ENCODE results near the gene TRHDE.
"Not testable (repeated sequence)": the region's sequence is repeated elsewhere in the genome, so short reads cannot be mapped to it uniquely, and the experiment has no call there.

The TRHDE gene

DNA sequence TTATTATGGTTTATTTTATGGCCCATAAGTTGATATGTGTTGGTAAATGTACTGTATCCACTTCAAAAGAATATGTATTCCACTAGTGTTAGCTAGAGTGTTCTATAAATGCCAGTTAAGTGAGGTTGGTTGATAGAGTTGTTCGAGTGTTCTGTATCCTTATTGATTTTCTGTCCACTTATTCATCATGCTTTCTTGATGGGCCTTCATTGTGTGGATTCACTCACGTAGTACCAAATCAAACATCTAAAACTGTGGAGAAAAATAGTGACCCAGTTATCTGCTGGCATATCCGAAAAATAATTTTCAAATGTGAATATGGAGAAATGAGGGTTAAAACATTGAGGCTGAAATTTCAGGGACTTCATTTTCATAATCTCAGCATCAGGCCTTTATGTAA is 230.4 kb downstream of the TRHDE start:
- H3K79me2 ChIP-seq (ENCODE audit: control insufficient read depth, insufficient read depth, low read length, unreplicated experiment), result no peaks in the 10 kb centered on the region
- no peak overlapping the region for H2AFZ ChIP-seq (ENCODE audit: low read length, unreplicated experiment)
- no peak overlapping the region for H3K27ac ChIP-seq (ENCODE audit: low read depth, low read length)
- no peaks in the 10 kb centered on the region for H3K4me1 ChIP-seq (ENCODE audit: control insufficient read depth, insufficient read depth, low read length, unreplicated experiment)
- H3K27me3 ChIP-seq (ENCODE audit: insufficient read depth, low read length), result no peaks in the 10 kb centered on the region
- no peaks in the 10 kb centered on the region for H3K36me3 ChIP-seq (ENCODE audit: insufficient read depth, low read length)
- no peak overlapping the region for H3K4me3 ChIP-seq (ENCODE audit: low read depth, low read length)

DNA sequence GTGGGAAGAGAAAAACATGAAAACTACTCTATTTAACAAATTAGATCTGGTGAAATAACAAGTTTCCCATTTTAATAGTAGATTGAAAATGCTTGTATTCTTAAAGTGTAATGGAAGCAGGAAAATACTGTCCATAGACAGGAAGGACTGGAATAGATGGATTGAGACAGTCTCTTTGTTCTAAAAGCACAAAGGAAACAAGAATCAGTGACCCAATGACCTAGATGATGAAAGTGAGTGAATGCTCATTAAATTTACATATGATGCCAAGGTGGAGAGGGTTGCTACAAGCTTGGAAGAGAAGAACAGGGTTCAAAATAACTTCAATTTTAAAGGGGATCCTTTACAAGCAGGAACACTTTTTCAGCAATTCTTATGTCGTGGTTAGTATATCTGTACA is 233.1 kb downstream of the TRHDE start:
- Histone ChIP-seq H3K27ac (ENCODE audit: low read depth, low read length) (no peak overlapping the region), H3K27me3 (ENCODE audit: insufficient read depth, low read length) (no peaks in the 10 kb centered on the region), H2AFZ (ENCODE audit: low read length, unreplicated experiment) (no peak overlapping the region), H3K4me1 (ENCODE audit: control insufficient read depth, insufficient read depth, low read length, unreplicated experiment) (no peaks in the 10 kb centered on the region), H3K36me3 (ENCODE audit: insufficient read depth, low read length) (no peaks in the 10 kb centered on the region), H3K79me2 (ENCODE audit: control insufficient read depth, insufficient read depth, low read length, unreplicated experiment) (no peaks in the 10 kb centered on the region), H3K4me3 (ENCODE audit: low read depth, low read length) (no peak overlapping the region)

DNA sequence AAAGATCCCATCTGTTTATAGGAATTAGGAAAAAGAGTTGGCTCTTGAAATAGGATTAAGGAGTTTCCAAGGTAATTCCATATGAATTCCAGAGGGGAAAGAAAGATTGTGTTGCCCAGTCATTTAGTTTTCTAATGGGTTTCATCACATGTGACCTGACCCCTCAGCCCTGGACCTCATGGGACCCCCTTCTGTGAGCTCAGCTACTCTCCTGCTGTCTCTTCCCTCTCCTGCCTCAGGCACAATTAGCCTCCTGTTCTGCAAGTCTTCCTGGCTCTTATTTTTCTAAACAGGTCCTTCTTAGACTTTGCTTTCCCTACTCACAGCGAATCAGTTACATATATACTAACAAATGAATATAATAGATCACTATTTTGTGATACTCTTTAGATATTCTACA is 237.7 kb downstream of the TRHDE start:
- H3K27me3 ChIP-seq (ENCODE audit: insufficient read depth, low read length), result no peaks in the 10 kb centered on the region
- H2AFZ ChIP-seq (ENCODE audit: low read length, unreplicated experiment), result no peak overlapping the region
- no peaks in the 10 kb centered on the region for H3K36me3 ChIP-seq (ENCODE audit: insufficient read depth, low read length)
- no peak overlapping the region for H3K27ac ChIP-seq (ENCODE audit: low read depth, low read length)
- no peak overlapping the region for H3K4me3 ChIP-seq (ENCODE audit: low read depth, low read length)
- no peaks in the 10 kb centered on the region for H3K4me1 ChIP-seq (ENCODE audit: control insufficient read depth, insufficient read depth, low read length, unreplicated experiment)
- H3K79me2 ChIP-seq (ENCODE audit: control insufficient read depth, insufficient read depth, low read length, unreplicated experiment), result no peaks in the 10 kb centered on the region

DNA sequence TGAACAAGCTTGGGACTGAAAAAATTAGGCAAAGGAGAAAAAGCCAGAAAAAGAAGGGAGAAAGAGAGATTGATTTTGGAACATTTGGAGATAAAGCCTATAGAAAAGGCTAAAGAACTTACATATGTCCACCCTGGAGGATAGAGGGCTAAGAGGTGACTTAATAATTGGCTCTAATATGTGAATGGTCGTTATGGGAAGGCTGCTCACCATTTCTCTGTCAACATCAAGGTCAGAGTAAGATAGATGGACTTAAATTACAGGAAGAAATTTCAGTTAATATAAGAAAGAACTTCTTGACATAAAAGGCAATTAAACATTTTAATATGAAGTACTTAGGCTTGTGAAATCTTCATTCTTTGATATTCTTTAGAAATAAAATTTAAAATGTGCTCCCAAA is 238.6 kb downstream of the TRHDE start:
- no peak overlapping the region for H3K4me3 ChIP-seq (ENCODE audit: low read depth, low read length)
- H3K27me3 ChIP-seq (ENCODE audit: insufficient read depth, low read length), result no peaks in the 10 kb centered on the region
- no peaks in the 10 kb centered on the region for H3K36me3 ChIP-seq (ENCODE audit: insufficient read depth, low read length)
- no peak overlapping the region for H3K27ac ChIP-seq (ENCODE audit: low read depth, low read length)
- no peaks in the 10 kb centered on the region for H3K4me1 ChIP-seq (ENCODE audit: control insufficient read depth, insufficient read depth, low read length, unreplicated experiment)
- no peaks in the 10 kb centered on the region for H3K79me2 ChIP-seq (ENCODE audit: control insufficient read depth, insufficient read depth, low read length, unreplicated experiment)
- H2AFZ ChIP-seq (ENCODE audit: low read length, unreplicated experiment), result no peak overlapping the region

DNA sequence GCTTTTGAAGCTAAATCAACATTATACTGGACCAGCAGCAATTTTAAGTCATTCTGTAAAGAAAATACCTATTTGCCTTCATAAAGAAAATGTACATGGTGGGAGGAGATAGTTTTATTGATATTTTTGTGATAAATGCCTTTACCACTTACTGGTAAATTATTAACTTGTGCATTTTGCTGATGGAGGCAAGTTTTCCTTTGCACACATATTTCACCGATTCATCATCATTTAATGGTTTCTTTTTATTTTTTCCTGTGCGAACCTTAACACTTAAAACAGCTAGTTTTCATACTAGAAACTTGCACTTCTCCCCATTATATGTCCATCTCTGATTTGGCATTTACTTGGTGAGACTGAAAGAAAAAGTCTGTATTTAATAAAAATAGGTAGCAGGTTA is 239.3 kb downstream of the TRHDE start:
- H3K4me3 ChIP-seq (ENCODE audit: low read depth, low read length), result no peak overlapping the region
- H3K27me3 ChIP-seq (ENCODE audit: insufficient read depth, low read length), result no peaks in the 10 kb centered on the region
- H2AFZ ChIP-seq (ENCODE audit: low read length, unreplicated experiment), result no peak overlapping the region
- H3K36me3 ChIP-seq (ENCODE audit: insufficient read depth, low read length), result no peaks in the 10 kb centered on the region
- H3K27ac ChIP-seq (ENCODE audit: low read depth, low read length), result no peak overlapping the region
- no peaks in the 10 kb centered on the region for H3K79me2 ChIP-seq (ENCODE audit: control insufficient read depth, insufficient read depth, low read length, unreplicated experiment)
- H3K4me1 ChIP-seq (ENCODE audit: control insufficient read depth, insufficient read depth, low read length, unreplicated experiment), result no peaks in the 10 kb centered on the region

DNA sequence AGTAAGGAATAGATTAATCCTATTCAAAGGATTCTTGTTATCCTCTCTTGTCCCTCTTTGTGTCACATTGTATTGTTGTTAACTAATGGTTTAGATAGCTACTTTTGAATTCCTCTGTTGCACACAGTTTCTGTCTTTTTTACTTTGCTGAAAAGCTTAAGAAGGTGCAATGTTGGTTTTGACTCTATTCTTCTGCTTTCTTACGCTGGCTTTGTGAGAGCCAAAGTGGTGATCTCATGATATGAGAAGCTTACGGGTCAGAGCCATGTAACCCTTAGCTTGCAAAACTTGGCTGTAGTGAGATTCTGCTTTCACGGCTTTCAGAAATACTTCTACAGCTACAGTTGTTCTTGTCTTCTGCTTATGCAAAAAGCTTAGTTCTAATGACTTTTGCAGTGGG is 239.7 kb downstream of the TRHDE start:
- H3K27ac ChIP-seq (ENCODE audit: low read depth, low read length), result no peak overlapping the region
- no peaks in the 10 kb centered on the region for H3K79me2 ChIP-seq (ENCODE audit: control insufficient read depth, insufficient read depth, low read length, unreplicated experiment)
- no peak overlapping the region for H2AFZ ChIP-seq (ENCODE audit: low read length, unreplicated experiment)

DNA sequence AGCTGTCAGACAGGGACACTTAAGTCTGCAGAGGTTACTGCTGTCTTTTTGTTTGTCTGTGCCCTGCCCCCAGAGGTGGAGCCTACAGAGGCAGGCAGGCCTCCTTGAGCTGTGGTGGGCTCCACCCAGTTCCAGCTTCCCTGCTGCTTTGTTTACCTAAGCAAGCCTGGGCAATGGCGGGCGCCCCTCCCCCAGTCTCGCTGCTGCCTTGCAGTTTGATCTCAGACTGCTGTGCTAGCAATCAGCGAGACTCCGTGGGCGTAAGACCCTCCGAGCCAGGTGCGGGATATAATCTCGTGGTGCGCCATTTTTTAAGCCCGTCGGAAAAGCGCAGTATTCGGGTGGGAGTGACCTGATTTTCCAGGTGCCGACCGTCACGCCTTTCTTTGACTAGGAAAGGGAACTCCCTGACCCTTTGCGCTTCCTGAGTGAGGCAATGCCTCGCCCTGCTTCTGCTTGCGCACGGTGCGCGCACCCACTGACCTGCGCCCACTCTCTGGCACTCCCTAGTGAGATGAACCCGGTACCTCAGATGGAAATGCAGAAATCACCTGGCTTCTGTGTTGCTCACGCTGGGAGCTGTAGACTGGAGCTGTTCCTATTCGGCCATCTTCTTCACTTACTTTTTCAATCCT is 248.0 kb downstream of the TRHDE start:
- not testable (repeated sequence) for H3K4me3 ChIP-seq (ENCODE audit: low read depth, low read length); H3K27me3 ChIP-seq (ENCODE audit: insufficient read depth, low read length); H3K36me3 ChIP-seq (ENCODE audit: insufficient read depth, low read length); H3K4me1 ChIP-seq (ENCODE audit: control insufficient read depth, insufficient read depth, low read length, unreplicated experiment); H3K79me2 ChIP-seq (ENCODE audit: control insufficient read depth, insufficient read depth, low read length, unreplicated experiment); H2AFZ ChIP-seq (ENCODE audit: low read length, unreplicated experiment); H3K27ac ChIP-seq (ENCODE audit: low read depth, low read length)

More for the DNA sequence above, 239.7 kb downstream of the TRHDE start:
- no peaks in the 10 kb centered on the region for H3K27me3 ChIP-seq (ENCODE audit: insufficient read depth, low read length)
- H3K36me3 ChIP-seq (ENCODE audit: insufficient read depth, low read length), result no peaks in the 10 kb centered on the region
- no peak overlapping the region for H3K4me3 ChIP-seq (ENCODE audit: low read depth, low read length)
- no peaks in the 10 kb centered on the region for H3K4me1 ChIP-seq (ENCODE audit: control insufficient read depth, insufficient read depth, low read length, unreplicated experiment)

DNA sequence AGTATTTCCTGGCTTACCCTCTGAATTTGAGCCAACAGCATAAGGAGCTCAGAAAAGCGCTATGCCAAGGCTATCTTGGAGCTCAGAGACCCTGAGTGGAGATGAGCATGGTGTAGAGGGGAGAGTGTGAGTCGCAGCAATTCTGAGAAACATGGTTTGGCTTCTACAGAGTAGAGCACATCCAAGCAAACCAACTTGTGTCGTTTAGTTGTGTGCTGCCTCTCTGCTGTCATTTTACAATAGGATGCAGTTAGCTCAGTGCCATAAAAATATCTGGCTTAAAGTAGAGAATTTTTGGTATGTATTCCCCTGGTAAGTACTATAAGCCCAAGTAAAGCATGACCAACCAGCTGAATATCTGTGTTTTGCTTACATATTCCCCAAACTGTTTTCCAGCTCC is 249.2 kb downstream of the TRHDE start:
- no peaks in the 10 kb centered on the region for H3K79me2 ChIP-seq (ENCODE audit: control insufficient read depth, insufficient read depth, low read length, unreplicated experiment)
- H3K4me3 ChIP-seq (ENCODE audit: low read depth, low read length), result no peak overlapping the region
- no peaks in the 10 kb centered on the region for H3K36me3 ChIP-seq (ENCODE audit: insufficient read depth, low read length)
- H2AFZ ChIP-seq (ENCODE audit: low read length, unreplicated experiment), result no peak overlapping the region
- no peak overlapping the region for H3K27ac ChIP-seq (ENCODE audit: low read depth, low read length)
- H3K4me1 ChIP-seq (ENCODE audit: control insufficient read depth, insufficient read depth, low read length, unreplicated experiment), result no peaks in the 10 kb centered on the region
- H3K27me3 ChIP-seq (ENCODE audit: insufficient read depth, low read length), result no peaks in the 10 kb centered on the region

DNA sequence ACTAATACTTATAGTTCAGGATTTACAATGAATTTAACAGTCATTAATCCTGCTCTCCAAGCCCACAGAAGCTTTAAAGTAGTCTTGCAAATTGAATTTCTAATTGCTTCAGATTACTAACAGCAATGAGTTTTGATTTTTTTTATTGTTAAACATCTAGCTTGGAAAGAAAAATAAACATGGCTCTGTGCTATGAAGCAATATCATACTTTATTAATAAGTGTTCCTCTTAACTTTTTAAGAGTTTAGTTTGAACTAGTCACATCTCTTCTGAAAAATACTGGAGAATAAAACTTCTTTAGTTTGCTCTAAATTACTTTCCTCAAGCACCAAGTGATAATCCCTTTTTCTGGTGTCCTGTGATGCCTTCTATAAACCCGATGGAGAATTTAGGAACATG is 250.2 kb downstream of the TRHDE start:
- H3K36me3 ChIP-seq (ENCODE audit: insufficient read depth, low read length), result no peaks in the 10 kb centered on the region
- H3K4me1 ChIP-seq (ENCODE audit: control insufficient read depth, insufficient read depth, low read length, unreplicated experiment), result no peaks in the 10 kb centered on the region
- H3K27me3 ChIP-seq (ENCODE audit: insufficient read depth, low read length), result no peaks in the 10 kb centered on the region
- no peaks in the 10 kb centered on the region for H3K79me2 ChIP-seq (ENCODE audit: control insufficient read depth, insufficient read depth, low read length, unreplicated experiment)
- H3K27ac ChIP-seq (ENCODE audit: low read depth, low read length), result no peak overlapping the region
- H2AFZ ChIP-seq (ENCODE audit: low read length, unreplicated experiment), result no peak overlapping the region
- H3K4me3 ChIP-seq (ENCODE audit: low read depth, low read length), result no peak overlapping the region

DNA sequence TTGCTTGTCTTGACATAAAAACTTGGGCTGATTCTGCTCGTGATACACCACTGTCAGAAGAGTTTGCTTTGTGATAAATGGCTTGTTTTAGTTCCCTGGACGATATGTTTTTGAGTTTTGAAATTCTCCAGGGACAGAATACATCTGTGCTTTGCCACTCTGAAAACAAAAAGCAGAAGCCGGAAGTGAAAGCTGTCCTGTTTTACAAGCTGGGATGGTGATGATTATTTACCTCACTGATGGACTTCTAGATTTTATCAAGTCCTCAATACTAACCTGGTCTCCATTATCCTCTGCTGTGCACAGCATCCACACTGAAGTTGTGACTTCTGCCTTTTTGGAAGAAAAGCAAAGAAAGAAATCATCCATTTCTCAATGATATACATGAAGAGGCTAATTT is 251.6 kb downstream of the TRHDE start:
- Histone ChIP-seq H3K79me2 (ENCODE audit: control insufficient read depth, insufficient read depth, low read length, unreplicated experiment) (no peaks in the 10 kb centered on the region), H3K4me1 (ENCODE audit: control insufficient read depth, insufficient read depth, low read length, unreplicated experiment) (no peaks in the 10 kb centered on the region), H3K4me3 (ENCODE audit: low read depth, low read length) (no peak overlapping the region), H2AFZ (ENCODE audit: low read length, unreplicated experiment) (no peak overlapping the region), H3K27me3 (ENCODE audit: insufficient read depth, low read length) (no peaks in the 10 kb centered on the region), H3K27ac (ENCODE audit: low read depth, low read length) (no peak overlapping the region), H3K36me3 (ENCODE audit: insufficient read depth, low read length) (no peaks in the 10 kb centered on the region)

DNA sequence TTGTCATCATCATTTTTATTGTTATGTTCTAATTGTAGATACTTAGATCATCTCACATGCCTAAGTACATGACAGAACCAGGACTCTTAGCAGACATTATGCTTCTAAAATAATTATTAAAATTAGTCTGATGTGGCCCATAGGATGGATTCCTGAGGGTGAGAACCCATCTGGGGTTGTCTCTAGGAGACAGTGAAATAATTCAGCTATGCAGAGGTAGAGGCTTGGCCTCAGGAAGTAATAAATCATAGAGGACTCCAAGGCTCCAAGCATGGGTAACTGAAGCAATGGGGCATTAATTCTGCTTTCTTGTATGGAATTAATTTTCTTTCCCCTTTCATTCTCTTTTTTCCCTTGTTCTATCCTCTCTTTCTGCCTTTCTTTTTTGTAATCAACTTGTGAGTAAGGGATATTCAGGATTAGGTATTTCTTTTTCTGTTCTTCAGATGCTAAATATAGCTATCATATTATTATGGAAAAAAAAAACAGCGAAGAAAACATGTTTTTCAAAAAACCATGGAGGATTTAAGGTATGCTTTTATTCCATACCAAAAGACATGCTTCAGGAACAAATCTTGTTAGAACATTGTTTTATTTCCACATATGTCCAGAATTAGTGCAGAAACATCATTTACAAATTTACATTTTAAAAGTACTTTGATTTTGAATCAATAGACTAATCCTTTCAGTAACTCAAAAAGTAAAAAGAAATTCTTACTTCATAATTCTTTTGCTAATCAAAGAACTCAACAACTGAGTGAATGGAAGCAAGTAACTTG is 263.2 kb downstream of the TRHDE start:
- H3K27me3 ChIP-seq (ENCODE audit: insufficient read depth, low read length), result no peaks in the 10 kb centered on the region
- no peak overlapping the region for H3K27ac ChIP-seq (ENCODE audit: low read depth, low read length)
- no peaks in the 10 kb centered on the region for H3K36me3 ChIP-seq (ENCODE audit: insufficient read depth, low read length)
- no peak overlapping the region for H3K4me3 ChIP-seq (ENCODE audit: low read depth, low read length)
- no peaks in the 10 kb centered on the region for H3K4me1 ChIP-seq (ENCODE audit: control insufficient read depth, insufficient read depth, low read length, unreplicated experiment)
- no peak overlapping the region for H2AFZ ChIP-seq (ENCODE audit: low read length, unreplicated experiment)
- H3K79me2 ChIP-seq (ENCODE audit: control insufficient read depth, insufficient read depth, low read length, unreplicated experiment), result no peaks in the 10 kb centered on the region

Measured in ACC112 (cell line).